OCI-LY1 (cell line): Measurements from ENCODE around the gene OR1Q1.

Experiments
- EZH2 ChIP-seq: fragments of 200-600 bp; sonication (generic), shearing (Covaris generic); IDR thresholded peaks from 2 replicates; pipeline ENCODE4 v1.8.0; 2017; ENCODE audit warnings: borderline replicate concordance, mixed run types, mild to moderate bottlenecking, antibody characterized with exemption, low read length, moderate library complexity, mixed read lengths
- TF ChIP-seq, protein P1 (sequence below): fragments of 200-600 bp; sonication (generic), shearing (Covaris generic); IDR thresholded peaks from 2 replicates; pipeline ENCODE4 v1.5.1; 2017; ENCODE audit warnings: mild to moderate bottlenecking, antibody characterized with exemption, low read length, moderate library complexity, mixed read lengths

DNA sequence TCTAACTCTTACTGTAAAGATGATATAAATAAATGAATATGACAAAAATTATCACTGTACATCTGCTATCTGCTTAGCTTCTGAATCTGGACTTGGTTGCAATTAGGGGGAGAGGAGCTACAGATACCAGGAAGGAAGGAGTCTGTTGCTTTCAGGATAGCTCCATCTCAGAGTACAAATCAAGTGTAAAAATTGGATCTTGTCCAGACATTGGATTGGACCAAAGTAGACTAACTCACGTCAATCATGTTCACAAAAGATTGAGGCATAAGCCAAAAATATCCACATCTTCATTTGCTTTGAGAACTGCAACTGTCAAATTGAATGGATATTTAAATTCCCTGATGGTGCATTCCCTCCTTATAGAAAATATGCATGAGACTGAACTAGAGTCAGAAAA lies 8.8 kb upstream of the OR1Q1 start:
- TF ChIP-seq, protein P1, sequence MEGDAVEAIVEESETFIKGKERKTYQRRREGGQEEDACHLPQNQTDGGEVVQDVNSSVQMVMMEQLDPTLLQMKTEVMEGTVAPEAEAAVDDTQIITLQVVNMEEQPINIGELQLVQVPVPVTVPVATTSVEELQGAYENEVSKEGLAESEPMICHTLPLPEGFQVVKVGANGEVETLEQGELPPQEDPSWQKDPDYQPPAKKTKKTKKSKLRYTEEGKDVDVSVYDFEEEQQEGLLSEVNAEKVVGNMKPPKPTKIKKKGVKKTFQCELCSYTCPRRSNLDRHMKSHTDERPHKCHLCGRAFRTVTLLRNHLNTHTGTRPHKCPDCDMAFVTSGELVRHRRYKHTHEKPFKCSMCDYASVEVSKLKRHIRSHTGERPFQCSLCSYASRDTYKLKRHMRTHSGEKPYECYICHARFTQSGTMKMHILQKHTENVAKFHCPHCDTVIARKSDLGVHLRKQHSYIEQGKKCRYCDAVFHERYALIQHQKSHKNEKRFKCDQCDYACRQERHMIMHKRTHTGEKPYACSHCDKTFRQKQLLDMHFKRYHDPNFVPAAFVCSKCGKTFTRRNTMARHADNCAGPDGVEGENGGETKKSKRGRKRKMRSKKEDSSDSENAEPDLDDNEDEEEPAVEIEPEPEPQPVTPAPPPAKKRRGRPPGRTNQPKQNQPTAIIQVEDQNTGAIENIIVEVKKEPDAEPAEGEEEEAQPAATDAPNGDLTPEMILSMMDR = no peak
- TF ChIP-seq EZH2 = no peak
